ENCODE measurements around the gene TNF.
"Not testable (repeated sequence)": the region's sequence is repeated elsewhere in the genome, so short reads cannot be mapped to it uniquely, and the experiment has no call there.

Gene TNF

GRCh38 chr6:31574106-31575061, 981 bp upstream of the TNF start:
- DNase-seq: no peak

GRCh38 chr6:31575952-31576685, 754 bp downstream of the TNF start:
- no peak for DNase-seq

GRCh38 chr6:31576897-31577578, 1.7 kb downstream of the TNF start:
- no peak for DNase-seq

- no peak for DNase-seq
Measured at GRCh38 chr6:31577579-31577966, 2.2 kb downstream of the TNF start.

GRCh38 chr6:31578184-31579118, 3.1 kb downstream of the TNF start:
- no peak for DNase-seq

- no peak for DNase-seq
Measured at GRCh38 chr6:31579119-31579505, 3.7 kb downstream of the TNF start.

GRCh38 chr6:31579546-31580437, 4.4 kb downstream of the TNF start:
- no peak for DNase-seq

GRCh38 chr6:31580438-31580740, 5.0 kb downstream of the TNF start:
- no peak for DNase-seq

- peak; percentile 70 to 76 for DNase-seq
Measured at GRCh38 chr6:31580807-31581433, 5.6 kb downstream of the TNF start.

- no peak for DNase-seq
Measured at GRCh38 chr6:31581434-31582229, 6.3 kb downstream of the TNF start.

- DNase-seq: no peak
Measured at GRCh38 chr6:31582230-31582643, 6.9 kb downstream of the TNF start, which contains the start of gene LTB. Gene LTB (minus strand): TSS chr6:31582424. CDS start chr6:31582417, 7 bp downstream.

- DNase-seq: no peak
Measured at GRCh38 chr6:31585491-31585890, 10.1 kb downstream of the TNF start.

- no peak for DNase-seq
Measured at GRCh38 chr6:31586008-31586407, 10.6 kb downstream of the TNF start, which contains the start of gene LST1. Gene LST1 (plus strand): TSS chr6:31586277. CDS start chr6:31587300, 1,023 bp downstream.

- DNase-seq: no peak
Measured at GRCh38 chr6:31586599-31587281, 11.4 kb downstream of the TNF start.

- DNase-seq: no peak
Measured at GRCh38 chr6:31587791-31588777, 12.7 kb downstream of the TNF start.

GRCh38 chr6:31588871-31589650, 13.7 kb downstream of the TNF start:
- DNase-seq: no peak

- not testable (repeated sequence) for DNase-seq
Measured at GRCh38 chr6:31590691-31591090, 15.3 kb downstream of the TNF start.

Measured in NCI-H2081 (cell line).